BE2C (cell line): ENCODE measurements around the gene TXNDC5. TPM values are rescaled to one million over a fixed set of nuclear protein-coding genes. Genes with fewer than 3 reads are reported as not detected.

Experiments
- DNase-seq: peaks from one replicate; pipeline ENCODE4 v3.0.0-alpha.2; 2020
- H3K27me3 ChIP-seq: fragments of 250-450 bp; sonication (Bioruptor Pico); 2 replicates; pipeline ENCODE4 v1.5.1; 2020; ENCODE audit warnings: mild to moderate bottlenecking
- H3K36me3 ChIP-seq: fragments of 250-450 bp; sonication (Bioruptor Pico); 2 replicates; pipeline ENCODE4 v1.5.1; 2020; ENCODE audit warnings: mild to moderate bottlenecking
- H3K4me1 ChIP-seq: fragments of 250-450 bp; sonication (Bioruptor Pico); 2 replicates; pipeline ENCODE4 v1.5.1; 2020
- H3K4me3 ChIP-seq: 2 replicates; pipeline ENCODE4 v1.5.1; 2011; ENCODE audit warnings: low read depth, low read length
- H3K9me3 ChIP-seq: fragments of 250-450 bp; sonication (Bioruptor Pico); 2 replicates; pipeline ENCODE4 v1.5.1; 2020
- polyA plus RNA-seq: library from polyadenylated mRNA; unstranded; fragments of >200 nt; gene quantifications from one replicate; pipeline ENCODE4 v1.2.1, GENCODE V29; 2012; ENCODE audit warnings: low read depth, missing spikeins; ENCODE audit not compliant: insufficient read length, insufficient read depth
- TF ChIP-seq, protein P1 (sequence below): IDR thresholded peaks from 2 replicates; pipeline ENCODE4 v1.5.1; 2012; ENCODE audit warnings: mild to moderate bottlenecking, low read depth, low read length

TXNDC5 gene
- 179 TPM for polyA plus RNA-seq

- DNase-seq: peak; percentile 85
- Histone ChIP-seq H3K36me3 (peaks cover 8% of the 10 kb centered on the region), H3K4me1 (peaks cover 6% of the 10 kb centered on the region), H3K4me3 (peak within 1 kb of the TSS; percentile 86), H3K9me3 (no peaks in the 10 kb centered on the region), H3K27me3 (no peaks in the 10 kb centered on the region; the same call in 1 of the 2 replicates)
- TF ChIP-seq, protein P1, sequence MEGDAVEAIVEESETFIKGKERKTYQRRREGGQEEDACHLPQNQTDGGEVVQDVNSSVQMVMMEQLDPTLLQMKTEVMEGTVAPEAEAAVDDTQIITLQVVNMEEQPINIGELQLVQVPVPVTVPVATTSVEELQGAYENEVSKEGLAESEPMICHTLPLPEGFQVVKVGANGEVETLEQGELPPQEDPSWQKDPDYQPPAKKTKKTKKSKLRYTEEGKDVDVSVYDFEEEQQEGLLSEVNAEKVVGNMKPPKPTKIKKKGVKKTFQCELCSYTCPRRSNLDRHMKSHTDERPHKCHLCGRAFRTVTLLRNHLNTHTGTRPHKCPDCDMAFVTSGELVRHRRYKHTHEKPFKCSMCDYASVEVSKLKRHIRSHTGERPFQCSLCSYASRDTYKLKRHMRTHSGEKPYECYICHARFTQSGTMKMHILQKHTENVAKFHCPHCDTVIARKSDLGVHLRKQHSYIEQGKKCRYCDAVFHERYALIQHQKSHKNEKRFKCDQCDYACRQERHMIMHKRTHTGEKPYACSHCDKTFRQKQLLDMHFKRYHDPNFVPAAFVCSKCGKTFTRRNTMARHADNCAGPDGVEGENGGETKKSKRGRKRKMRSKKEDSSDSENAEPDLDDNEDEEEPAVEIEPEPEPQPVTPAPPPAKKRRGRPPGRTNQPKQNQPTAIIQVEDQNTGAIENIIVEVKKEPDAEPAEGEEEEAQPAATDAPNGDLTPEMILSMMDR: no peak
These were observed at the start of gene TXNDC5 for GRCh38 chr6:7910654-7911344. TXNDC5 (minus strand) TSS chr6:7910788; CDS start chr6:7910776, 12 bp downstream.

GRCh38 chr6:7960141-7960540 is 49.6 kb upstream of the TXNDC5 start:
- TF ChIP-seq, protein P1: no peak
- no peak for DNase-seq
- Histone ChIP-seq H3K27me3 (no peaks in the 10 kb centered on the region), H3K4me3 (no peak overlapping the region), H3K9me3 (no peaks in the 10 kb centered on the region), H3K4me1 (no peaks in the 10 kb centered on the region), H3K36me3 (no peaks in the 10 kb centered on the region)

DNA sequence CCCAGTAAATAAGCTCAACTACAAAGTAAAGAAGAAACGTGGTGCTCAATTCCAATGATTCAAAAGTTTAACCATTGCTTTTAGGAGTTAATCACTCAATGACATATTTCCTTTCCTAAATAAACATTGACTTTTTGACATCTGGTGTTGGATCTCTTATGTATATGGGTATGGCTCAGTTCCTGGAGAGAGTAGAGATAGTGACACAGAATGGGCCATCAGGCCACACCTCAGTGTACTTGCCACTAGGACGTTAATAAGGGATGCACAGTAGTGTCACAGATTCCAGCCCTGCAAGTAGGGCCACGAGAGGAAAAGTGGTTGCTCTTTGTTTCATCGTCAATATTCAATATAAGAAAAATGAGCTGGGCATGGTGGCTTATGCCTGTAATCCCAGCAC is 48.9 kb upstream of the TXNDC5 start:
- no peak for DNase-seq
- Histone ChIP-seq H3K4me3 (no peak overlapping the region), H3K36me3 (no peaks in the 10 kb centered on the region), H3K9me3 (no peaks in the 10 kb centered on the region; the same call in 1 of the 2 replicates), H3K27me3 (no peaks in the 10 kb centered on the region), H3K4me1 (no peaks in the 10 kb centered on the region)
- TF ChIP-seq, protein P1: no peak

DNA sequence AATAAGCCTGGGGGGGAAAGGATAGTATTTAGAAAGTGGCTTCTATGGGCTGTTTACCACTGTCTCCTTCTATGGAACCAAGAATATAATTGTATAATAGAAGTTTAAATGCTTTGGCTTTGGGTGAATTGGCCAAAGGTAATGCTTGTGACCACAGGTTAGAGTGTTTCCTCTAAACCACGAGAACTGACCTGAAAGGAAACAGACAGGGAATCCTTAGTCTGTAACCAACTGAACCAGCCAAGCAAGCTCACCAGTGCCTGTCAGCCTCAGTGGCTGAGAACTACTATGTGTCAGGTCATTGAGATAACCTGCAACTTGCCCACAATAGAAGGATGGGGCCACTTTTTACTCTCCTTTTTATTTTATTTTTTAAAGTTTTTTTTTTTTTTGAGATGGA is 47.9 kb upstream of the TXNDC5 start:
- TF ChIP-seq, protein P1: no peak
- H3K4me1 ChIP-seq: no peaks in the 10 kb centered on the region
- no peaks in the 10 kb centered on the region; the same call in 1 of the 2 replicates for H3K9me3 ChIP-seq
- H3K4me3 ChIP-seq: no peak overlapping the region
- H3K36me3 ChIP-seq: no peaks in the 10 kb centered on the region
- no peaks in the 10 kb centered on the region for H3K27me3 ChIP-seq
- DNase-seq: no peak

DNA sequence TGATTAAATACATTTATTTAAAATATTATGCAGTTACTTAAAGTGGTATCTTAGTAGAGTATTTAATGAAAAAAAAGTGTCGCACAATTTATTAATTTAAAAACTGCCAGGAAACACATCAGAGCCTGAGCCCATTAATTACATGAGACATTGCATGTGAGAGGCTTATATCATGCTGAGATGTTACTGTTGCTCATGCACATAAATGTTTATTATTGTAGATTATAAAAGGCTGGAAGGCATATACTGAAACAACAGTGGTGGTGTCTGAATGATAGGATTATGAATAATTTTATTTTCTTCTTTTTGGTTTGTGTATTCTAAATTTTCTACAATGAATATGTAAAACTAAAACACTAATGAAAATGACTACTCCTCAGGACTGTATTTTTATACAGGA is 45.7 kb upstream of the TXNDC5 start:
- Histone ChIP-seq H3K36me3 (no peaks in the 10 kb centered on the region), H3K27me3 (no peaks in the 10 kb centered on the region), H3K4me3 (no peak overlapping the region), H3K4me1 (no peaks in the 10 kb centered on the region), H3K9me3 (no peaks in the 10 kb centered on the region; the same call in 1 of the 2 replicates)
- DNase-seq: no peak
- TF ChIP-seq, protein P1: no peak

- Histone ChIP-seq H3K36me3 (no peaks in the 10 kb centered on the region), H3K4me3 (no peak overlapping the region), H3K27me3 (no peaks in the 10 kb centered on the region), H3K4me1 (no peaks in the 10 kb centered on the region), H3K9me3 (no peaks in the 10 kb centered on the region; the same call in 1 of the 2 replicates)
- TF ChIP-seq, protein P1: no peak
- no peak for DNase-seq
These were observed 44.1 kb upstream of the TXNDC5 start for GRCh38 chr6:7954477-7955200.
